CD4-positive, alpha-beta T cell (primary cell): Measurements from ENCODE around the gene GNAS-AS1. TPM values are rescaled to one million over a fixed set of nuclear protein-coding genes. Genes with fewer than 3 reads are reported as not detected.

Experiments used
- ATAC-seq: fragments of 200-7000 bp; cut with Tn5 transposase; one replicate; pipeline ENCODE4 v1.10.0; 2022; ENCODE audit warnings: mild to moderate bottlenecking; ENCODE audit not compliant: poor library complexity
- CTCF ChIA-PET: fragments of 350-600 bp; sonication (Branson Sonifier 250); formaldehyde crosslinking; loops from one replicate; lab custom pipeline; 2021; ENCODE audit warnings: antibody characterized with exemption, inconsistent platforms; lab: Charles Lee
- POLR2A ChIA-PET: fragments of 350-600 bp; sonication (Branson Sonifier 250); formaldehyde crosslinking; loops from one replicate; lab custom pipeline; 2021; ENCODE audit warnings: antibody characterized with exemption, inconsistent platforms; lab: Charles Lee
- DNase-seq, 14 experiments: peaks; one replicate each; pipeline ENCODE4 v3.0.0-alpha.2; 2013 to 2020; ENCODE audit warnings: mixed read lengths in 2 of 14
- H3K27ac ChIP-seq, 2 donors: one replicate each; pipeline versions ENCODE4 v1.5.1 to v1.7.0; 2013; ENCODE audit warnings: low read length in 2 of 2, low read depth in 1 of 2, mild to moderate bottlenecking in 1 of 2
- H3K27me3 ChIP-seq, 2 experiments: 1 replicate in 1 of 2; 2 replicates in 1 of 2; pipeline versions ENCODE4 v1.6.1 to v1.7.0; 2013; ENCODE audit warnings: low read length in 2 of 2, control low read depth in 1 of 2, mild to moderate bottlenecking in 1 of 2, moderate library complexity in 1 of 2; ENCODE audit not compliant: insufficient read depth in 2 of 2, control insufficient read depth in 1 of 2
- H3K36me3 ChIP-seq: one replicate; pipeline ENCODE4 v1.6.1; 2013; ENCODE audit warnings: low read length, control low read depth; ENCODE audit not compliant: insufficient read depth
- H3K4me1 ChIP-seq: one replicate; pipeline ENCODE4 v1.6.1; 2013; ENCODE audit warnings: low read length, control low read depth; ENCODE audit not compliant: insufficient read depth
- H3K4me3 ChIP-seq: one replicate; pipeline ENCODE4 v1.5.1; 2013; ENCODE audit warnings: mild to moderate bottlenecking, low read length, moderate library complexity
- H3K9me3 ChIP-seq, 2 experiments: 1 replicate in 1 of 2; 2 replicates in 1 of 2; pipeline versions ENCODE4 v1.6.1 to v1.7.0; 2013; ENCODE audit warnings: low read length in 2 of 2, mild to moderate bottlenecking in 2 of 2, control low read depth in 1 of 2, moderate library complexity in 1 of 2; ENCODE audit not compliant: control insufficient read depth in 1 of 2, insufficient read depth in 1 of 2
- H3K27ac Mint-ChIP-seq: one replicate; pipeline ENCODE4 v1.8.0; 2020; ENCODE audit warnings: mixed read lengths
- H3K27me3 Mint-ChIP-seq: one replicate; pipeline ENCODE4 v1.8.0; 2021; ENCODE audit warnings: mixed read lengths
- H3K36me3 Mint-ChIP-seq: one replicate; pipeline ENCODE4 v1.8.0; 2021; ENCODE audit warnings: low read depth, mixed read lengths
- H3K4me1 Mint-ChIP-seq: one replicate; pipeline ENCODE4 v1.8.0; 2021; ENCODE audit warnings: low read depth, mixed read lengths
- H3K4me3 Mint-ChIP-seq: one replicate; pipeline ENCODE4 v1.8.0; 2020; ENCODE audit warnings: mild to moderate bottlenecking, mixed read lengths
- H3K9me3 Mint-ChIP-seq: one replicate; pipeline ENCODE4 v1.8.0; 2020; ENCODE audit warnings: mixed read lengths
- intact Hi-C, 2 experiments: fragments of 100-400 bp; cut with DNase I in 1 of 2; cut with micrococcal nuclease in 1 of 2; formaldehyde crosslinking; loops; one replicate each; pipeline versions ENCODE4 v1.15.1 to v1.9.0; 2023 to 2025; cut with DNase I, micrococcal nuclease
- total RNA-seq, 174 experiments: library from RNA in 2 of 174; stranded (reverse) in 2 of 174; gene quantifications; one replicate each; pipeline ENCODE4 v1.2.3 and lab custom pipeline; 2021 to 2026
- TF ChIP-seq, protein P1 (sequence below): fragments of 200-600 bp; IDR thresholded peaks from one replicate; pipeline ENCODE4 v1.8.0; 2022; ENCODE audit warnings: antibody characterized with exemption, mild to moderate bottlenecking

The GNAS-AS1 gene
- total RNA-seq, 2 experiments from 2014 or later, result not detected

DNA sequence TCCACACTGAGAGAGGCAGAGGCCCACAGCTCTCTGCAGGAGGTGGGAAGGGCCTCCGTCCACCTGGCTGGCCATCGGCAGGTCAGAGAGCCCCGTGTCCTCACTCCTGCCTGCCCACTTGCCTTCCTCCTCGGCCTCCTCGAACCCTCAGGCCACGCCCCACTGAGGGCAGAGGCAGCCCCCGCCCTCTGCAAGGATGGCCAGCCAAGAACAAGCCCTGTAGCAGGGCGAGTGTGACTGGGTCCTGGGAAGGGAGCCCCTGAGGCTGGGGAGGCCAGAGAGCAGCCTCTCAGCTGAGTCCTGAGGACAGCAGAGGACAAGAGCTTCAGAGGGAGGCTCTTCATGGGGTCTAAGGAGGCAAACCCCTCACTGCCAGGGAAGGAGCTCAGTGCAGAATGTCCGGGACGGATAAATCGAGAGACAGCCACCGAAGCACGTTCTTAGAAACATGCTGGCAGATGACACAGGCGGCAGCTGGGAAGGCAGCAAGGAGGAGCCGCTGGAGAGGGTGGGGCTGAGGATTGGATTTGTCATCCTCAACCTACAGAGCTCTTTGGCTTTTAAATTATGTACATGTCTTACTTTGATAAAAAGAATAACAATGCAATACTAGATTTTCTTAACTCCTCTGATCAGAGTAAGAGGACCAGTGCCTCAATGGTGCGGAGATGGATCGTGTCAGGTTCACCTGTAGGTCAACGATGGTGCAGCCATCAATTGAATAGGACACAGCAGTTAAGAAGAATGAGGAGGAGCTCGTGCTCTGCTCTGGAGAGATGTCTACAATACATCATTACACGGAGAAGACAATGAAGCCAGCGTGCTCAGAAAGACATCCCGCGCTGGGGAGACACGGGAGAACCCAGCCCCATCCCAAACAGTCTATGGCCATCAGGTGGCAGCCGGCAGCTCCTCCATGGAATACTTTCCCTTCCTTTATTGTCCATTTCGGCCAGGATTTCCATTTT, 53.0 kb downstream of the GNAS-AS1 start:
- Histone ChIP-seq H3K27ac (no peak overlapping the region), H3K27me3 (peaks cover 0 to 3% of the 10 kb centered on the region in 2 experiments), H3K36me3 (no peaks in the 10 kb centered on the region), H3K4me1 (no peaks in the 10 kb centered on the region), H3K9me3 (no peaks in the 10 kb centered on the region), H3K4me3 (no peak overlapping the region)
- no peaks in the 10 kb centered on the region for H3K9me3 Mint-ChIP-seq
- no peaks in the 10 kb centered on the region for H3K36me3 Mint-ChIP-seq
- H3K4me1 Mint-ChIP-seq, result no peaks in the 10 kb centered on the region
- TF ChIP-seq, protein P1, sequence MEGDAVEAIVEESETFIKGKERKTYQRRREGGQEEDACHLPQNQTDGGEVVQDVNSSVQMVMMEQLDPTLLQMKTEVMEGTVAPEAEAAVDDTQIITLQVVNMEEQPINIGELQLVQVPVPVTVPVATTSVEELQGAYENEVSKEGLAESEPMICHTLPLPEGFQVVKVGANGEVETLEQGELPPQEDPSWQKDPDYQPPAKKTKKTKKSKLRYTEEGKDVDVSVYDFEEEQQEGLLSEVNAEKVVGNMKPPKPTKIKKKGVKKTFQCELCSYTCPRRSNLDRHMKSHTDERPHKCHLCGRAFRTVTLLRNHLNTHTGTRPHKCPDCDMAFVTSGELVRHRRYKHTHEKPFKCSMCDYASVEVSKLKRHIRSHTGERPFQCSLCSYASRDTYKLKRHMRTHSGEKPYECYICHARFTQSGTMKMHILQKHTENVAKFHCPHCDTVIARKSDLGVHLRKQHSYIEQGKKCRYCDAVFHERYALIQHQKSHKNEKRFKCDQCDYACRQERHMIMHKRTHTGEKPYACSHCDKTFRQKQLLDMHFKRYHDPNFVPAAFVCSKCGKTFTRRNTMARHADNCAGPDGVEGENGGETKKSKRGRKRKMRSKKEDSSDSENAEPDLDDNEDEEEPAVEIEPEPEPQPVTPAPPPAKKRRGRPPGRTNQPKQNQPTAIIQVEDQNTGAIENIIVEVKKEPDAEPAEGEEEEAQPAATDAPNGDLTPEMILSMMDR, result no peak
- H3K27ac Mint-ChIP-seq, result no peak overlapping the region
- peaks cover 13% of the 10 kb centered on the region for H3K27me3 Mint-ChIP-seq
- CTCF ChIA-PET, result no interaction called here
- POLR2A ChIA-PET, result no interaction called here
- H3K4me3 Mint-ChIP-seq, result no peak overlapping the region
- ATAC-seq (no peak), DNase-seq (no peak)
- intact Hi-C loops, result no loop called here

DNA sequence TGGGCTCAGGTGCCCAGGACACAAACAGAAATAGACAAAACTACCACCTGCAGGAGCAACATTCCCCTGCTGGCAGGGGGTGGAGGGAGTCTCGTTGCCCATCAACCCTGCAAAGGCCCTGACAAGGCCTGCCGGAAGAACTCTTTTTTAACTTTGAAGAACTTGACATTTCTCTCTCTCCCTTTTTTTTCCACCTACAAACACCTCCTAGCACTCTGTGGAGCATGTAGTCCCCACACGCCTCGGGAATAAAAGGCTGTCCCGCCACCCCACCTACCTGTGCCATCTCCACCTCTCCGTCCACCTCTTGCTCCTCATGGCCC, 54.8 kb downstream of the GNAS-AS1 start:
- TF ChIP-seq, protein P1, result no peak
- Histone ChIP-seq H3K27me3 (peaks cover 0 to 3% of the 10 kb centered on the region in 2 experiments), H3K4me1 (no peaks in the 10 kb centered on the region), H3K4me3 (no peak overlapping the region), H3K27ac (no peak overlapping the region), H3K36me3 (no peaks in the 10 kb centered on the region), H3K9me3 (no peaks in the 10 kb centered on the region)
- no peak for DNase-seq
- peaks cover 19% of the 10 kb centered on the region for H3K27me3 Mint-ChIP-seq
- POLR2A ChIA-PET, result no interaction called here
- H3K27ac Mint-ChIP-seq, result no peak overlapping the region
- intact Hi-C loops, result no loop called here
- H3K4me1 Mint-ChIP-seq, result no peaks in the 10 kb centered on the region
- no peak for ATAC-seq
- H3K36me3 Mint-ChIP-seq, result no peaks in the 10 kb centered on the region
- no peak overlapping the region for H3K4me3 Mint-ChIP-seq
- H3K9me3 Mint-ChIP-seq, result no peaks in the 10 kb centered on the region
- CTCF ChIA-PET, result no interaction called here

DNA sequence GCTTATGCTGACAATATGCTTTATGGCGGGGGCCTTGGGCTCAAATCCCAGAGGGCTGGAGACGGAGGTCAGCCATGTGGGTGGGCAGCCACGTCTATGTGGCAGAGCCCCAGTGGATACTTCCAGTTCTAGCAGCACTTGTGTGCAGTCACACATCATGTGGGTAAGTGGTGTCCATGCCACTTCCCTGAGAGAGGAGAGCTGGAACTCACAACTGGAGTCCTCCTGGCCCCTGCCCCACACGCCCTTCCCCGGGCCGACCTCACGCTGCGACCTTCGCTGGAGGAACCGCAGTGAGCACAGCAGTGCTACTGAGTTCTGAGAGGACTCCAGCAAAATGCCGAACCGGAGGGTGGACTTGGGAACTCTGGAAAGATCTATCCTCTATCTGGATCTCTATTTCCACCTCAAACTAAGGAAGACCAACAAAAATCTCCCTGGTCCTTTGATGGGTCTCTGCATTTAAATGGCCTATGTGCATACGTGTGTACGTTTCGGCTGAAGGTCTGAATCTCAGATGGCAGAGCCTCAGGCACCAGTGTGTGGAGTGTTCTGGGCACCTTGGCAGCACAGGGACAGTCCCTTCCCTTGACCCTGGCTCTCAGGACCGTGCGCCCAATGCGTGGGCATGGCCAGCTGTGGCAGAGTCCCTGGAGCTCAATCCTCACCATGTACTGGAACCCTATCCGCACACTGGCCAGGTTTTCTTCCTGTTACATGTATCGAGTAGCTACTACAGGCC, 55.4 kb downstream of the GNAS-AS1 start:
- Histone ChIP-seq H3K27me3 (no peaks in the 10 kb centered on the region), H3K36me3 (no peaks in the 10 kb centered on the region), H3K4me3 (no peak overlapping the region), H3K9me3 (no peaks in the 10 kb centered on the region), H3K27ac (no peak overlapping the region), H3K4me1 (no peaks in the 10 kb centered on the region)
- Mint-ChIP-seq H3K4me1 (no peaks in the 10 kb centered on the region), H3K36me3 (no peaks in the 10 kb centered on the region), H3K27me3 (peaks cover 19% of the 10 kb centered on the region), H3K4me3 (no peak overlapping the region), H3K27ac (no peak overlapping the region), H3K9me3 (no peaks in the 10 kb centered on the region)
- ChIA-PET POLR2A (no interaction called here), CTCF (no interaction called here)
- no peak for ATAC-seq
- DNase-seq, result no peak
- TF ChIP-seq, protein P1, result no peak
- intact Hi-C loops, result no loop called here
